Stimulated activated CD8-positive, alpha-beta memory T cell treated with anti-CD3 and anti-CD28 coated beads, Interleukin-2, amount 100 ng/mL, for 1 hour (primary cell): ENCODE measurements around the gene EDEM1.
"Not testable (repeated sequence)": the region's sequence is repeated elsewhere in the genome, so short reads cannot be mapped to it uniquely, and the experiment has no call there.

Experiments
- DNase-seq, 2 donors: peaks; one replicate each; pipeline ENCODE4 v3.0.0-alpha.2; 2020; ENCODE audit warnings: low read depth in 2 of 2

The EDEM1 gene

GRCh38 chr3:5187156-5187919 is at the start of gene EDEM1:
Gene EDEM1, plus strand, starts transcription at chr3:5187707. Its CDS starts 99 bp downstream, at chr3:5187806.
- peak; percentile 92 to 96 for DNase-seq

GRCh38 chr3:5138214-5138981 is 49.1 kb upstream of the EDEM1 start:
- DNase-seq, result no peak

- no peak for DNase-seq
These were observed 47.3 kb upstream of the EDEM1 start for GRCh38 chr3:5140230-5140621.

GRCh38 chr3:5140839-5141238 is 46.7 kb upstream of the EDEM1 start:
- no peak for DNase-seq

- DNase-seq, result no peak
These were observed 45.7 kb upstream of the EDEM1 start for GRCh38 chr3:5141760-5142159.

- no peak for DNase-seq
These were observed 44.0 kb upstream of the EDEM1 start for GRCh38 chr3:5143464-5143863.

GRCh38 chr3:5144316-5144994 is 43.1 kb upstream of the EDEM1 start:
- DNase-seq, result no peak

- no peak for DNase-seq
These were observed 42.4 kb upstream of the EDEM1 start for GRCh38 chr3:5145120-5145519.

- DNase-seq, result not testable (repeated sequence)
These were observed 40.4 kb upstream of the EDEM1 start for GRCh38 chr3:5147152-5147551.

- no peak for DNase-seq
These were observed 38.1 kb upstream of the EDEM1 start for GRCh38 chr3:5149306-5149880.

GRCh38 chr3:5151586-5151985 is 35.9 kb upstream of the EDEM1 start:
- no peak for DNase-seq

- no peak for DNase-seq
These were observed 34.4 kb upstream of the EDEM1 start for GRCh38 chr3:5153074-5153473.

- no peak for DNase-seq
These were observed 32.3 kb upstream of the EDEM1 start for GRCh38 chr3:5155241-5155640.

- DNase-seq, result no peak
These were observed 27.2 kb upstream of the EDEM1 start for GRCh38 chr3:5160321-5160720.

GRCh38 chr3:5160940-5161858 is 26.3 kb upstream of the EDEM1 start:
- DNase-seq, result no peak

- DNase-seq, result no peak
These were observed 25.4 kb upstream of the EDEM1 start for GRCh38 chr3:5162102-5162501.

- DNase-seq, result no peak
These were observed 21.8 kb upstream of the EDEM1 start for GRCh38 chr3:5165698-5166097.

- no peak for DNase-seq
These were observed 20.7 kb upstream of the EDEM1 start for GRCh38 chr3:5166846-5167245.

- DNase-seq, result no peak
These were observed 19.4 kb upstream of the EDEM1 start for GRCh38 chr3:5168110-5168509.

GRCh38 chr3:5169807-5170206 is 17.7 kb upstream of the EDEM1 start:
- DNase-seq, result no peak

- DNase-seq, result no peak
These were observed 16.5 kb upstream of the EDEM1 start for GRCh38 chr3:5170975-5171374.
